ENCODE results near the gene OCIAD2.
"Not testable (repeated sequence)": the region's sequence is repeated elsewhere in the genome, so short reads cannot be mapped to it uniquely, and the experiment has no call there.

OCIAD2 gene

GRCh38 chr4:48906206-48907173, at the start of gene OCIAD2:
Gene OCIAD2 (minus strand): TSS chr4:48906774. CDS start chr4:48904549, 2,225 bp downstream.
- in situ Hi-C loops (cut with MboI; ENCODE audit: low pct_unique_long_range_greater_than_20kb, low sequenced_read_pairs), result no loop called here
- peak; percentile 77 for DNase-seq

GRCh38 chr4:48954314-48954713, 47.7 kb upstream of the OCIAD2 start:
- no peak for DNase-seq
- in situ Hi-C loops (cut with MboI; ENCODE audit: low pct_unique_long_range_greater_than_20kb, low sequenced_read_pairs), result loop anchor here (25.0 kb wide), 1 partner anchor 392 kb away; no protein-coding TSS in a partner anchor

- in situ Hi-C loops (cut with MboI; ENCODE audit: low pct_unique_long_range_greater_than_20kb, low sequenced_read_pairs), result loop anchor here (25.0 kb wide), 1 partner anchor 387 kb away; no protein-coding TSS in a partner anchor
These were observed 43.1 kb upstream of the OCIAD2 start for GRCh38 chr4:48949518-48950219.

GRCh38 chr4:48949086-48949485, 42.5 kb upstream of the OCIAD2 start:
- in situ Hi-C loops (cut with MboI; ENCODE audit: low pct_unique_long_range_greater_than_20kb, low sequenced_read_pairs), result no loop called here
- DNase-seq, result no peak

More at GRCh38 chr4:48949518-48950219, 43.1 kb upstream of the OCIAD2 start:
- no peak for DNase-seq

GRCh38 chr4:48947731-48948130, 41.2 kb upstream of the OCIAD2 start:
- in situ Hi-C loops (cut with MboI; ENCODE audit: low pct_unique_long_range_greater_than_20kb, low sequenced_read_pairs), result no loop called here
- DNase-seq, result no peak

GRCh38 chr4:48945981-48946380, 39.4 kb upstream of the OCIAD2 start:
- no peak for DNase-seq
- in situ Hi-C loops (cut with MboI; ENCODE audit: low pct_unique_long_range_greater_than_20kb, low sequenced_read_pairs), result no loop called here

GRCh38 chr4:48944756-48945241, 38.2 kb upstream of the OCIAD2 start:
- in situ Hi-C loops (cut with MboI; ENCODE audit: low pct_unique_long_range_greater_than_20kb, low sequenced_read_pairs), result no loop called here
- DNase-seq, result peak; percentile 68

GRCh38 chr4:48944252-48944651, 37.7 kb upstream of the OCIAD2 start:
- no peak for DNase-seq
- in situ Hi-C loops (cut with MboI; ENCODE audit: low pct_unique_long_range_greater_than_20kb, low sequenced_read_pairs), result no loop called here

- DNase-seq, result peak; percentile 26
- in situ Hi-C loops (cut with MboI; ENCODE audit: low pct_unique_long_range_greater_than_20kb, low sequenced_read_pairs), result no loop called here
These were observed 36.8 kb upstream of the OCIAD2 start for GRCh38 chr4:48943387-48943786.

GRCh38 chr4:48939785-48940184, 33.2 kb upstream of the OCIAD2 start:
- in situ Hi-C loops (cut with MboI; ENCODE audit: low pct_unique_long_range_greater_than_20kb, low sequenced_read_pairs), result no loop called here
- no peak for DNase-seq

- in situ Hi-C loops (cut with MboI; ENCODE audit: low pct_unique_long_range_greater_than_20kb, low sequenced_read_pairs), result no loop called here
- no peak for DNase-seq
These were observed 32.3 kb upstream of the OCIAD2 start for GRCh38 chr4:48938831-48939230.

GRCh38 chr4:48937033-48937432, 30.5 kb upstream of the OCIAD2 start:
- DNase-seq, result no peak
- in situ Hi-C loops (cut with MboI; ENCODE audit: low pct_unique_long_range_greater_than_20kb, low sequenced_read_pairs), result no loop called here

- in situ Hi-C loops (cut with MboI; ENCODE audit: low pct_unique_long_range_greater_than_20kb, low sequenced_read_pairs), result no loop called here
- DNase-seq, result no peak
These were observed 24.9 kb upstream of the OCIAD2 start for GRCh38 chr4:48931459-48931858.

- no peak for DNase-seq
- in situ Hi-C loops (cut with MboI; ENCODE audit: low pct_unique_long_range_greater_than_20kb, low sequenced_read_pairs), result no loop called here
These were observed 24.1 kb upstream of the OCIAD2 start for GRCh38 chr4:48930654-48931053.

GRCh38 chr4:48924416-48924815, 17.8 kb upstream of the OCIAD2 start:
- no peak for DNase-seq
- in situ Hi-C loops (cut with MboI; ENCODE audit: low pct_unique_long_range_greater_than_20kb, low sequenced_read_pairs), result no loop called here

GRCh38 chr4:48923065-48923464, 16.5 kb upstream of the OCIAD2 start:
- DNase-seq; in situ Hi-C loops (cut with MboI; ENCODE audit: low pct_unique_long_range_greater_than_20kb, low sequenced_read_pairs): not testable (repeated sequence)

- no peak for DNase-seq
- in situ Hi-C loops (cut with MboI; ENCODE audit: low pct_unique_long_range_greater_than_20kb, low sequenced_read_pairs), result no loop called here
These were observed 7.7 kb upstream of the OCIAD2 start for GRCh38 chr4:48914311-48914710.

GRCh38 chr4:48913346-48913745, 6.8 kb upstream of the OCIAD2 start:
- DNase-seq, result no peak
- in situ Hi-C loops (cut with MboI; ENCODE audit: low pct_unique_long_range_greater_than_20kb, low sequenced_read_pairs), result no loop called here

- in situ Hi-C loops (cut with MboI; ENCODE audit: low pct_unique_long_range_greater_than_20kb, low sequenced_read_pairs), result no loop called here
- DNase-seq, result no peak
These were observed 5.8 kb upstream of the OCIAD2 start for GRCh38 chr4:48912349-48912748.

- in situ Hi-C loops (cut with MboI; ENCODE audit: low pct_unique_long_range_greater_than_20kb, low sequenced_read_pairs), result no loop called here
- no peak for DNase-seq
These were observed 3.9 kb upstream of the OCIAD2 start for GRCh38 chr4:48910511-48910910.
